Cardiac muscle cell (in vitro differentiated cells and primary cell): ENCODE measurements around the gene MYLIP. TPM values are rescaled to one million over a fixed set of nuclear protein-coding genes. Genes with fewer than 3 reads are reported as not detected.

Experiments used
- DNase-seq, 2 donors: peaks; one replicate each; pipeline versions ENCODE4 v3.0.0 to v3.0.0-alpha.2; 2010 to 2017; ENCODE audit warnings: low read depth in 1 of 2, low spot score in 1 of 2
- H3K27ac ChIP-seq: fragments of 200-600 bp; sonication (generic); 2 replicates; pipeline ENCODE4 v1.5.1; 2016
- H3K27me3 ChIP-seq: fragments of 200-600 bp; sonication (generic); 2 replicates; pipeline ENCODE4 v1.6.0; 2016; ENCODE audit warnings: control low read depth
- H3K36me3 ChIP-seq: fragments of 200-600 bp; sonication (generic); 2 replicates; pipeline ENCODE4 v1.5.1; 2016; ENCODE audit warnings: control low read depth
- H3K4me1 ChIP-seq: fragments of 200-600 bp; sonication (generic); 2 replicates; pipeline ENCODE4 v1.8.1; 2017; ENCODE audit warnings: low read depth, mild to moderate bottlenecking, mixed run types
- H3K4me3 ChIP-seq: fragments of 200-600 bp; sonication (generic); 2 replicates; pipeline ENCODE4 v1.5.1; 2016; ENCODE audit warnings: mild to moderate bottlenecking
- H3K9me3 ChIP-seq: fragments of 200-600 bp; sonication (generic); 2 replicates; pipeline ENCODE4 v1.5.1; 2017; ENCODE audit warnings: low read depth, mild to moderate bottlenecking, control low read depth
- polyA plus RNA-seq: library from polyadenylated mRNA; unstranded; fragments of >200 nt; fragmentation: Nextera tagmentation; extraction: Ambion mirVana; gene quantifications from 2 replicates; pipeline ENCODE4 v1.2.1, GENCODE V29; 2016
- total RNA-seq: library from RNA; depleted of rRNA; stranded (reverse); fragments of >200 nt; gene quantifications from 2 replicates; pipeline ENCODE4 v1.2.3, GENCODE V29; 2016
- TF ChIP-seq, protein P1 (sequence below): IDR thresholded peaks from 2 replicates; pipeline ENCODE4 v1.5.1; 2012; ENCODE audit warnings: low read depth, mild to moderate bottlenecking, low read length

MYLIP gene
- total and polyA plus RNA-seq, 2 experiments from 2014 or later: 33.4 to 35.6 TPM

DNA sequence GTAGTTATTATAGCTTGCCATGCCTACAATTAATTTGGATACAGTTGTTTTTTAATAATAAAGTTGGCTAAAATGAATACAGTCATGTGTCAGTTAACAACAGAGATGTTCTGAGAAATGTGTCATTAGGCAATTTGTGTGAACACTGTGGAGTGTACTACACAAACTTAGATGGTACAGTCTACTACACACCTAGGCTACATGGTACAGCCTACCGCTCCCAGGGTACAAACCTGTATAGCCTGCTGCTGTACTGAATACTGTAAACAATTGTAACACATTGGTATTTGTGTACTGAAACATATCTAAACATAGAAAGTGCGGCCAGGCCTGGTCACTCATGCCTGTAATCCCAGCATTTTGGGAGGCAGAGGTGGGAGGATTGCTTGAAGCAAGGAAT is 50.2 kb downstream of the MYLIP start:
- no peak for DNase-seq
- Histone ChIP-seq H3K9me3 (no peaks in the 10 kb centered on the region), H3K36me3 (no peaks in the 10 kb centered on the region), H3K27ac (no peak overlapping the region), H3K4me1 (no peaks in the 10 kb centered on the region), H3K27me3 (no peaks in the 10 kb centered on the region), H3K4me3 (no peak overlapping the region)
- TF ChIP-seq, protein P1, sequence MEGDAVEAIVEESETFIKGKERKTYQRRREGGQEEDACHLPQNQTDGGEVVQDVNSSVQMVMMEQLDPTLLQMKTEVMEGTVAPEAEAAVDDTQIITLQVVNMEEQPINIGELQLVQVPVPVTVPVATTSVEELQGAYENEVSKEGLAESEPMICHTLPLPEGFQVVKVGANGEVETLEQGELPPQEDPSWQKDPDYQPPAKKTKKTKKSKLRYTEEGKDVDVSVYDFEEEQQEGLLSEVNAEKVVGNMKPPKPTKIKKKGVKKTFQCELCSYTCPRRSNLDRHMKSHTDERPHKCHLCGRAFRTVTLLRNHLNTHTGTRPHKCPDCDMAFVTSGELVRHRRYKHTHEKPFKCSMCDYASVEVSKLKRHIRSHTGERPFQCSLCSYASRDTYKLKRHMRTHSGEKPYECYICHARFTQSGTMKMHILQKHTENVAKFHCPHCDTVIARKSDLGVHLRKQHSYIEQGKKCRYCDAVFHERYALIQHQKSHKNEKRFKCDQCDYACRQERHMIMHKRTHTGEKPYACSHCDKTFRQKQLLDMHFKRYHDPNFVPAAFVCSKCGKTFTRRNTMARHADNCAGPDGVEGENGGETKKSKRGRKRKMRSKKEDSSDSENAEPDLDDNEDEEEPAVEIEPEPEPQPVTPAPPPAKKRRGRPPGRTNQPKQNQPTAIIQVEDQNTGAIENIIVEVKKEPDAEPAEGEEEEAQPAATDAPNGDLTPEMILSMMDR: no peak

DNA sequence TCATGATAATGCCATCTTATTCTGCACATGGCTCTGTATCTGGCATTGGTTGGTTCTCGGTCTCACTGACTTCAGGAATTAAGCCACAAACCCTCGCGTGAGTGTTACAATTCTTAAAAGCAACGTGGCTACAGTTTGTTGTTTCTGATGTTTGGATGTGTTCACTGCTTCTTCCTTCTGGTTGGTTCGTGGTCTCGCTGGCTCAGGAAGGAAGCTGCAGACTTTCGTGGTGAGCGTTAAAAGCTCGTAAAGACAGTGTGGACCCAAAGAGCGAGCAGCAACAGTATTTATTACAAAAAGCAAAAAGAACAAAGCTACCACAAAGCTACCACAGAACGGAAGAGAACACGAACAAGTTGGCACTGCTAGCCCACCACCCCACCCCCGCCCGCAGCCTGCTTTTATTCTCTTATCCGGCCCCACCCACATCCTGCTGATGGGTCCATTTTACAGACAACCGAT is 51.1 kb downstream of the MYLIP start:
- Histone ChIP-seq H3K27me3 (no peaks in the 10 kb centered on the region), H3K4me3 (no peak overlapping the region), H3K27ac (no peak overlapping the region), H3K9me3 (no peaks in the 10 kb centered on the region), H3K4me1 (no peaks in the 10 kb centered on the region), H3K36me3 (no peaks in the 10 kb centered on the region)
- TF ChIP-seq, protein P1: no peak
- DNase-seq: no peak

DNA sequence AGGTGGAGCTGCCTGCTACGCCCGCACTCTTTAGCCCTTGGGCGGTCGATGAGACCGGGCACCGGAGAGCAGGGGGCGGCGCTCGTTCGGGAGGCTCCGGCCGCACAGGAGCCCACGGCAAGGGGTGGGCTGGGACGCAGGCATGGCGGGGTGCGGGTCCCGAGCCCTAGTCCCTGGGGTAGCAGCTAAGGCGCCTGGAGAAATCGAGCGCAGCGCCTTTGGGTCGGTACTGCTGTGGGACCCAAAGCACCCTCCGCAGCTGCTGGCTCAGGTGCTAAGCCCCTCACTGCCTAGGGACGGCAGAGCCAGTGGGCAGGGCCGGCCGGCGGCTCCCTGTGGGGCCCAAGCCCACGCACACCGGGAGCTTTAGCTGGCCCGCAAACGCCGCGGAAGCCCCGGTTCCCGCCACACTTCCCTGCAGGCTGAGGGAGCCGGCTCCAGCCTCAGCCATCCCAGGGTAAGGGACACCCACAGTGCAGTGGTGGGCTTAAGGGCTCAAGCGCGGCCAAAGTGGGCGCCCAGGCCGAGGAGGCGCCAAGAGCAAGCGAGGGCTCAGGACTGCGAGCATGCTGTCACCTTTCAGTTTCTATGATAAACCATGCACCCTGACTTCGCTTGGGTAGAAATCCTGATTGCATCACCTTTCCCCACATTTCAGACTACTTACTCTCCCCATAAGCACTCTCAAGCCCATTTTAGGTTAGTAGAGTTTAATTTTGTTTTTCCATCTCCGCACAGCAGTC is 52.0 kb downstream of the MYLIP start:
- DNase-seq: no peak

DNA sequence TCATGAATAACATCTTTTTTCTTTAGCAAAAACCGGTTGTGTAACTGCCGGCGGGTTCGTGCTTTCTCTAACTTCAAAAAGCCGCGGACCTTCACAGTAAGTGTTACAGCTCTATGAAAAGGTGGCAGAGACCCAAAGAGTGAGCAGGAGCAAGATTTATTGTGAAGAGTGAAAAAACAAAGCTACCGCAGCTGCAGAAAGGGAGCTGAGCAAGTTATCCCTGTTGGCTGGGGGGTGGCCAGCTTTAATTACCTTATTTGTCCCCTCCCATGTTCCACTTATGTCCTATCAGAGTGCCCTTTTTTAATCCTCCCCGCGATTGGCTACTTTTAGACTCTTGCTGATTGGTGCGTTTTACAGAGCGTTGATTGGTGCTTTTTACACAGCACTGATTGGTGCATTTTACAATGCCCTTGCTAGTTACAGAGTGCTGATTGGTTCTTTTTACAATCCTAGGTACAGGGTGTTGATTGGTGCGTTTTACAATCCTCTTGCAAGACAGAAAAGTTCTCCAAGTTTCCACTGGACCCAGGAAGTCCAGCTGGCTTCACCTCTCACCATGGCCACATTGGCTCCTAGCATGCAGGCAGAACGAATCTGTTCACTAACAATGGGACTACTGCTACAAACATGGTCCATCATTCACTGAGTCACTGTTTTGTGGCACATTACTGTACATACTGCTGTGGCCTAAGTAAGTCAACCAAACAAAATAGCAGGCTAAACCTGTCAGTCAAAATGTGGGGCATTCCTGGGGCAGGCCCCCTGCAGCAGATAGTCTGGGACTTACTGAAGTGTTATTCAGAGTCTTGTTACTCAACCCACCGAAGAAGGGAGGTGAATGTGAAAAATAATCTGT is 52.8 kb downstream of the MYLIP start:
- Histone ChIP-seq H3K9me3 (no peaks in the 10 kb centered on the region), H3K4me1 (no peaks in the 10 kb centered on the region), H3K36me3 (no peaks in the 10 kb centered on the region), H3K27me3 (no peaks in the 10 kb centered on the region), H3K27ac (no peak overlapping the region), H3K4me3 (no peak overlapping the region)
- TF ChIP-seq, protein P1: no peak
- no peak for DNase-seq

More for the DNA sequence above, 52.0 kb downstream of the MYLIP start:
- Histone ChIP-seq H3K4me3 (no peak overlapping the region), H3K27me3 (no peaks in the 10 kb centered on the region), H3K9me3 (no peaks in the 10 kb centered on the region), H3K4me1 (no peaks in the 10 kb centered on the region), H3K36me3 (no peaks in the 10 kb centered on the region), H3K27ac (no peak overlapping the region)
- TF ChIP-seq, protein P1: no peak

DNA sequence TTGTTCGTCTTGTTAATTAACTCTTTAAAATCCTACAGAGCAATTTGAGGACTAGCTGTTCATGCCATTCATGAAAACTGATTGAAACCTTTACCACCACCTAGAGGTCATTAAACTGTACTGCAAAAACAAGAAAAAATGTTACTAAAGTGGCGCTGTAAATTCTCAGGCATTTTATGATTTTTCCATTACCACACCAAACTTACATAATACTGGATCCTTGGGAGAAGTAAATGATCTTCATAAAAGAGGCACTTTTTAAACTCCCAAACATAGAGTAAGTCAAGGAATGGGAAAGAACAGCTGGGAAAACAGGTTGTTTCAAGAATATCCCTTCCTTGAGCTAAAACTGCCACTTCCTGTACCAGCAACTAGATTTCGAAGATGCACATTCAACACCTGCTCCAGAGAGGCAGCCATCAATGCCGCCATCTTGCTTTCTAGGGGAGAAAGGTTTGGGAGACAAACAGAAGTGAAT is 54.3 kb downstream of the MYLIP start:
- Histone ChIP-seq H3K4me3 (no peak overlapping the region), H3K4me1 (no peaks in the 10 kb centered on the region), H3K36me3 (no peaks in the 10 kb centered on the region), H3K27me3 (no peaks in the 10 kb centered on the region), H3K9me3 (no peaks in the 10 kb centered on the region), H3K27ac (no peak overlapping the region)
- TF ChIP-seq, protein P1: peak; percentile 68
- DNase-seq: peak; percentile 32 to 62
